HG03378 (cell line): ENCODE measurements around the gene KIAA1328.

Source experiments
- ATAC-seq: cut with Tn5 transposase; IDR thresholded peaks from one replicate; pipeline ENCODE4 v1.9.1; 2021; ENCODE audit warnings: mild to moderate bottlenecking, moderate library complexity; ENCODE audit not compliant: unreplicated experiment

The KIAA1328 gene

DNA sequence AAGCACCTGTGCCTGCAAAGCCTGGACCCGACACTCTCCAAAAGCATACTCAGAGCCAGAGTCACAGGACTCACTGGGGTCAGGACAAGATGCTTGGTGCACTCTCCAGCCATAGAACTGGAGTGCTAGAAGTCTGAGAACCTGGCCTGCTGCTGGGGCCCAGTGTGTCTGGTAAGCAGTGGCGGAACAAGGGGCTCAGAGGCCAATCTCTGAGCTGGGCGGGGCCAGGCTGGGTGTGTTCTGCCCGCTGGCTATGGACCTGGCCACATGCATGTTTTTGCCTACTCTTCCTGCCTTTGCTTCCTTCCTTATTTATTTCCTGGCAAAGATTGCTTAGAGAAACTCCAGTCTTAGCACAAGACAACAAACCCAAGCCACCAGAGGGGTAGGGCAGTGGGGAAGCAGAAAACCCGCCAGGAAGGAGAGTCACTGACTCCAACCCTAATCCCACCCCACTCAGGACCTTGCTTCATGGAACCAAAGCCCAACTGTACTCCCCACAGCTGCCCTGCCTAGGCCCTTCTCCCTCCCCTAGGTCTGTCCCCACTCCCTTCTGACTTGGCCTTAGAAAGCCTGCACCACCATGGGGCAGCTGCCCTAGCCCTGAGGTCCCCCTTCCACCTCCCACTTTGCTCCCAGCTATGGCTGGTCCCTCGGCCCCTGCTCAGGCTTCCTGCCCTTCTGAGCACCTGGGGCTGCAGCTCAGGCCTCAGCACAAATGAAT is 421.1 kb downstream of the KIAA1328 start:
- ATAC-seq: no peak

DNA sequence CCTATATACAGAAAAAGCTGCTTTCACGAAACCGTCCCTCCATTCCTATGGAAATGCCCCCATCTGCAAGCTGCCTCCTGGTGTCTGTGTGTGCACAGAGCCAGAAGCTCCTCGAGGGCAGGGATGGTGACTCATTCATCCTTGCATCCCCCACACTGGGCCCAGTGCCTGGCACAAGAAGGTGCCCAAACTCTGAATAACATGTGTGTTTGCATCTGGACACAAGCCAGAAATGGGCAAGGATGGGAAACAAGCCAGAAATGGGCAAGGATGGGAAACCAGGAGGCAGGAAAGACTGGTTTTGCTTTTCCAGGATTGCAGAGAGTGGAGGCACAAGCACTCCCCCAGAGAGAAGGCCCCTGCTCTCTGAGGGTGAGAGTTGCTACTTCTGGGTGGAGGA is 422.8 kb downstream of the KIAA1328 start:
- ATAC-seq: no peak

DNA sequence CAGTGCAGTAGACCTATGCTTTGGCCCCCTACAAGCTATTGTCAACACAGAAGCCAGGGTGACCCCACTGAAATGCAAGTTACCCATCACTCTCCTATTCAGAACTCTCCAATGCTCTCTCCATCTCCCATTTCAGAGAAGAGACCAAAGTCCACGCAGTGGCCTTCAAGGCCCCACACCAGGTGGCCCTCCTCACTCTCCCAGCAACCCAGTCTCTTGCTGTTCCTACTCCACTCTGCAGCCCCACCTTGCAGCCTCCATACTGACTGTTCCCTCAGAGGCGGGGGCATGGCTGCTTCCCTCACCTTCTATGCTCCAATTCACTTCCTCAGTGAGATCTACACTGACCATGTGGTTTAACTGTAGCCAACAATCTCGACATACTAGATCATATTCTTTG is 423.4 kb downstream of the KIAA1328 start:
- no peak for ATAC-seq

DNA sequence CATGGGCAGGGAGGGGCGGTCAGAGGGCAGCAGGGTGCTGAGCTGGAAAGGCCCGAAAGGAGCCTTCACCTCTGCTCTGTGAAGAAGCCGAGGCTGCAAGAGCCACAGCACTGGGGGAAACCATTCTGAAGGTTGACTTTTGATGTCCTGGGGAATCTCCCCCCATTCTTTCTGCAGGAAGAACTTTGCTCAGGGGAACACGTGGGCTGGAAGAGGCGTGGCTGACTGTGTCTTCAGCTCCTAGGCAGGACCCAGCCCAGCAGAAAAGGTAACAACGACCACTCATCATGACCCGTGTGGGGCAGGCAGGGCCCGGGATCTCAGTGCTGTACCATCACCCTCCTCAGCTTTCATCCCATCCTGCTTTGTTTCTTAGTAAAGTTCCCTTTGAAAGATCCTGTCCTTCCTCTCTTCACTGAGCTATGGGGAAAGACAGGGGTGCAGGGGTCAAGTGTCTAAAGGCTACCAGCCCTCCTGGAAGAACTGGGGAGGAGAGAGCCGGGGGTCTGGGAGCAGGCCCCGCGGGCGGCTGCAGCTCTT is 424.0 kb downstream of the KIAA1328 start:
- no peak for ATAC-seq

DNA sequence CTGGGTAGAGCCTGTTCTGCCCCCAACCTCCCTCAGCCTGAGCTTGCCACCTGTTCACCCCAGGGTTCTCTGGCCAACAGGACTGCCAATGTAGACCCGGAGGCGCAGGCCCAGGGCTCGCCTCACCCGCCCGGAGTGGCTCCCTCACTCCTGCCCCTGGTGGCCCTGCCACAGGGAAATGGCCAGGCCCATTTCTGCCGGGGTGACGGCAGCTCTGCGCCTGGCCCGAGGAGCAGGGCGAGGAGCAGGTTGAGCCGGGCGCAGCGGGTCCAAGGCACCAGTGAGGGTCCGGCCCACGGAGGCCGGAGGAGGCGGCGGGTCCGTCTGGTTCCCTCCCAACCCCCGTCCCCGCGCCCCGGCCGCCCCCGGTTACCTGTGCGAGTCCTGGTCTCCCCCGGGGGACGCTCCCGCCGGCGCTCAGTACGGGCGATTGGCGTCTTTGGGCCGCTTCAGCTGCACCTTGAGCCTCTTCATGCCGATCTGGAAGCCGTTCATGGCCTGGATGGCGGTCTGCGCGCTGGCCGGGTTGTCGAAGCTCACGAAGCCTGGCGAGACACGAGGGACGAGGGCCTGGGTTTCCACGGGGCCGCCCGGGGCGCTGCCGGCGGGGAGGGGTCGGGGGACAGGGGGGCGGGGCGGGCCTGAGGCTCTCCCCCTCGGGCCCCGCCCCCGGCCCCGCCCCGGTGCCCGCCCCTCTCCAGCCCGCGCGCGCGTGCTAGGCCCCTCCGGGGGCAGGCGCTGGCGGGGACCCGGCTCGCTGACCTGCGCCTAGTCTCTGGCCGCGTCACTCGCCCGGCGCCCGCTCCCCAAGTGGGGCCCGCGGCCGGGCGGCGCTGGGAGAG is 424.7 kb downstream of the KIAA1328 start:
- no peak for ATAC-seq

DNA sequence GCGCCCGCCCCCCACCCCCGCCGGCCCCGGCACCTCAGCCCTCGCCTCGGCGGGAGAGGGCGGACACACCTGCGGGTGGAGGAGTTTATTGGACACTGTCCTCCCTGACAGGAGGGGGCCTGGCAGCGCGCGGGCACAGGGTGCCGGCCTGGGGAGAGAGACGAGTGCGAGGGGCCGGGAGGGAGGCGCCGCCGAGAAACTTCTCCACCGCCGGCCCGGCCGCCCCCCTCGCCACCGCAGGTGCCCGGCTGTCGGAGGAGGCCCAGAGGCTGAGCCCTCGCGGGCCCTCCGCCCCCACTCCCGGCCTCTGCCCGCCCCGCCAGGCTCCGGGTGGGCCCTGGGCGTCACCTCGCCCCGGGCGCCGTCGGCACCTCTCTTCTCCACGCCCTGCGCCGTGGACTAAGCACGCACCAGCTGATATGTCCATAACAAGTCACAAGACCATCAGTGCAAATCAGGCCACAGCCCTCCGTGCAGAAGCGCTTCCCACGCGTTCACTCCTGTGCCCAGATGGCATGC is 425.4 kb downstream of the KIAA1328 start:
- no peak for ATAC-seq

DNA sequence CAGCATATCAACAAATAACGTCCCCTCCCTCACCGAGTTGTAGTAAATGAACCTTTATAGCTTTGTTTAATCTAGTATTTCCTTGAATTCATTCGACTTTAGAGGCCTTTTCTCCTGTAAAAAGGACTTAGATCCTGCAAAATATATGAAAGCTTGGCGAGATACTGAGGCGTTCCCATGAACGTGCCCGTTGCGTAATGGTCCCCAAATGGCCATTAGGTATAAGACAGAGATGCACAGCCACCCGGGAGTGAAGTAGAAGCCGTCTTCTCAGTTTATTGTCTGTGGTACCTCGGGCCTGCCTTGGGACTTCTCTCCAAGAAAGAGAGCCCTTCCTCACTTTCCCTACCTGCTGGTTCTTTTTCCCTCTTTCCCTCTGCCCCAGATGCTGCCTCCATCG is 426.0 kb downstream of the KIAA1328 start:
- no peak for ATAC-seq

DNA sequence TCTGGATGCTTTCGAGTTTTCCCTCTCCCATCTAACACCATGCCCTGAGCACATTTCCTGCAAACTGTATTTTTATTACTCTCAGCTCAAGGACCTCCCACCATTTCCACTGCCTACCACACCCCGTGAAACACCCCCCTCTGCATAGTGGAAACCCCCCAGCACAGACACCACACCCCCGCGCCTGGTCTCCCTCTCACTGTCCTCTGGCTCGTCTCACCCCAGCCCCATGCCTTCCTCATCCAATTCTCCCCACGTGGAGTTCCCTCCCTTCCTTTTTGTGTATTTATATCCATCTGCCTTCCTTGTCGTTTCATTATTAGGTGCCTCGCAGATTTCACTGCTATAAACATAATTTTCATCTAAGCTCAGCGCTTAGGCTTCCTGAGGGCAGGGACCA is 429.2 kb downstream of the KIAA1328 start:
- no peak for ATAC-seq

DNA sequence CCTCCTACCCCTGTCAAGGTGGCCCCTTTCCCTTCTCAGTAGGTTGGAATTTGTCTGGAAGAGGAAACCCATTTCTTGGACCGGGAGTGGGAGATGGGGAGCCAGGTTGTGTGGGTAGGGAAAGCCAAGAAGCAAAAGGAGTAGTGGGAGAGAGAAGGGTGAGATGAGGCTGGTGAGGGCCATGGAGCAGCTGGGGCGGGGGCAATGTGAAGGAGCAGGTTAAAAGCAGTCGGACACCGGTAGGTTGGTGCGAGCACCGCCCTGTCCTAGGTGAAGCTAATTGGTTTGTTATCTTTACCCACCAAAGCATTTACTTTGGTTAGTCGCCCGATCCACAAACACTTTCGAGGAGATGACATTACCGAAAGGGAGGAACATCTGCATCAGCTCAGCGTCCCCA is 429.9 kb downstream of the KIAA1328 start:
- ATAC-seq: no peak

DNA sequence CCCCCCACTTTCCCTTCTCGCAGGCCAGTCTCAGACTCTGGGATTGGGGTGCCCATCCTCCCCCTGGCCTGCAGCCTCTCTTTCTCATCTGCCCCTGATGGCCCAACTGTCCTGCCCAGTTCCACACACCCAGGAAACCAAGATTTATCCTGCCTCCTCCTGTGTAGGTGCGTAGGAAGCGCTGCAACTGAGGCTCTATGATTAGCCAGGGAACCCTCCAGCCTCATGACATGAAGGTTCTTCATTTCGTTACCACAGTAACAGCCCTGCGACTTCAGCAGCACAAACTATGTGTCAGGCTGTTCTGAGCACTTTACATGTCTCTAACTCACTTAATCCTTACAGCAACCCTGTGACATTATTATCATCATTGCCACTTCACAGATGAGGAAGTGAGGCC is 430.8 kb downstream of the KIAA1328 start:
- no peak for ATAC-seq

DNA sequence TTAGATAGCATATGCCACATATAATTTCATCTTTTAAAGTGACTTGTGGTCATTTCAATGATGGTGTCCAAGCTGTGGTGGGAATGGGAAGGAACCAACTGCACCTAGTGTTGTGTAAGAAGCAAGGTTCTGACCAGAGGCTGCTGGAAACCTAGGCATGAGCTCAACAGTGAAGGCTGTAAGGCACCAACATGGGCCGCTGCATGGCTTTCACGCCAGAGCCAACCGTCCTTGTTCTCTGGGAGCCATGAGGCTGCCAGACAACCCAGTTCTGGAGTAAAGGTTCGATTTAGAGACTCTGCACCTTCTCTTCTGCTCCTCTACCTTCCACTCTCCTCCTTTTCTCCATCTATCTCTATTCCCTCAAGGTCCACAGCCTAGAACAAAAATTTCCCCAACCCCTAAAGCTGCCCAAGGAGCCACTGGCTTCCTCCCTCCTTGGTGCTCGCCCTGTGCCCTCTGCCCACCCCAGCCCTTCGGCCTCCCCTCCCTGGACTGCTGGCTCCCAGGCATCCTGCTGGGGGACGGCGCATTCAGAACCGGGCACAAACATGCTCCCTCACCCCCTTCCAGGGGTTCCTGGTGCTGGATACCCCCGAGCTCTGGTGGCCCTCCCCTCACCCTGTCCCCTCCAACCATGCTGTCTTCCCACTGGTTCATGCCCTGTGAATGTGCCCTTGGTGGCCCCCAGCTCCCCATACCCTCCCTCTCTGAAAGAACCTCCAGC is 431.6 kb downstream of the KIAA1328 start:
- ATAC-seq: no peak

DNA sequence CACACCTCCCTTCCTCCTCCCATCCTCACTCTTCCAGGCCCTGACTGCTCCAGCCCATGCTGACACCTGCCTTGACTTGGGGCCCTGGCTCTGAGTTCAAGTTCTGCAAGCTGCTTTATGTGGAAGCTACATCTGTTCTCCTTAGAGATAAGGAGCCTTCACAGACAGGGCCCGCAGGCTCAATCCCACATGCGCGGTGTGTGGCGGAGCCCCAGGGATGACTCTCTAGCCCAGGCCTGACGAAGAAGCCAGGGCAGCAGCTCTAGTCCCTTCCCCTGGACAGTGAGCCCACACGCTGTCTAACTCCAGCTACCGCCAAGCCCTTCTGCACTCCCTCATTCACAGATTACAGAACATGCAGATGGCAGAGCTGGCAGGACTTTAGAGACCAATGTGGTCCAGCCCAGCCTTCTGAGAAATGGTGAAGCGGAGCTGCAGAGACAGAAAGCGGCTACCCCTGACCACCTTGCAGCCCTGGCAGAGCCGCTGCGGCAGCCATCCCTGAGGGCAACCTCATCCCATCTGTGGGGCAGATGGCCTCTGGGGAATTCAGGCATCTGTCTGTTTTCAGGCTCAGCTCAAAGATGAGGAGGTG is 432.4 kb downstream of the KIAA1328 start:
- no peak for ATAC-seq

DNA sequence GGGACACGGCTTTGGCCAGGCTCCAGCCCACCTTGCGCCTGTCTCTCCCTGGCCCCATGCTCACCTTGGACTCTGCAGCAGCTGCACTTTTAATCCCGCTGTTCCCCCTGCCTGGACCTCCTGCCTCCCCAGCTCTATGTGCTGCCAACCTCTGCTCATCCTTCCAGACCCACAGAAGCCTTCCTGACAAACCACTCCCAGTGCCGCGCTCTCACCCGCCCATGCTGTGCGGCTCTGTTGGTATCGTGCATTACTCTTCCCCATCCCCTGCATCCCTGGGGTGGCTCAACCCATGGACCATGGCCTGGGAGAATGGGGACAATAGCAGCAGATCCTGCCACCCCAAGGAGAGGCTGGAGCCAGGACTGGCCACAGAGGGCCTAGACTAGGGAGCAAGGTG is 433.1 kb downstream of the KIAA1328 start:
- no peak for ATAC-seq

DNA sequence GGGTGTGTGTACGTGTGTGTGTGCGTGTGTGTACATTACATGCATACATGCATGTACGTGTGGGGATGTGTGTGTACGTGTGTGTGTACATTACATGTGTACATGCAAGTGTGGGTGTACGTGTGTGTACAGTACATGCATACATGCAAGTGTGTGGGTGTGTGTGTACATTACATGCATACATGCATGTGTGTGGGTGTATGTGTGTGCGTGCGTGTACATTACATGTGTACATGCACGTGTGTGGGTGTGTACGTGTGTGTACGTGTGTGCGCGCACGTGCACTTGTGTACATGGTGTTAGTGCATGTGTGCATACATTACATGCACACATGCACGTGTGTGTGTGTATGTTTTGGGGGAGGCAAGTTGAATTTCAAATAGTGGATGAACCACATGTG is 436.0 kb downstream of the KIAA1328 start:
- no peak for ATAC-seq

DNA sequence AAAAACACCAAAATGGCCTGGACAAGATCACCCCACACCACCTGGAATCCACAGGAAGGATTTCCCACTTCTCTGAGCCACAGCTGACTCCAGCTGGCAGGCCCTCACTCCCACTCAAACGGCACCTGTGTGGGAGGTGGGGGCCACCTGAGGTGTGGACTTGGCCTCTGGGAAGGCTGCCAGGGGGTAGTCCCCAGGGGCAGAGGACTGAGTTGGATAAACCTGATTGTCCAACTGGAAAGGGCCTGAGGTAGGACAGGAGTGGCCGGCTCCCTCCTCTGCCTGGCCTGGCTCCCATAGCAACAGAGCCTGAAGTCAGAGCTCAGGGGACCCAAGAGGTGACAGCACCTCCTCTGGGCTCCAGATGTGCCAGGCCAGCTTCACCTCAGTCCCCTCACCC is 436.5 kb downstream of the KIAA1328 start:
- no peak for ATAC-seq

DNA sequence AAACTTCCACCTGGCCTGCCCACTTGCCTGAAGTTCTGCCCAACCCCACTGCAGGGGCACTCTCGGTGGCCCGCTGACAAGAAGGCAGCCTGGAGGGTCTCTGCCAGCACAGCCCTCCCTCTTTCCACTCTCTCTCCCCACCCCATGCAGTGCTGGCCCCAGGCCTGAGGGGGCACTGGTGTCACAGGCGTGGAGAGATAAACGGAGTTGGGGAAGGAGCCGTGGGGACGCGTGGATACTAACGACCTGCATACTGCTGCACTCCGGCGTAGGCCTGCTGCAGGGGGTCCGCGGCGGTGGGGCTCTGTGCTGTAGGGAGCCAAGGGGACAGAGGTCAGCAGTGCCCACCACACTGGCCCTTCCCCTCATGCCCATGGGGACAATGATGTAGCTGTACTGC is 437.4 kb downstream of the KIAA1328 start:
- ATAC-seq: no peak

DNA sequence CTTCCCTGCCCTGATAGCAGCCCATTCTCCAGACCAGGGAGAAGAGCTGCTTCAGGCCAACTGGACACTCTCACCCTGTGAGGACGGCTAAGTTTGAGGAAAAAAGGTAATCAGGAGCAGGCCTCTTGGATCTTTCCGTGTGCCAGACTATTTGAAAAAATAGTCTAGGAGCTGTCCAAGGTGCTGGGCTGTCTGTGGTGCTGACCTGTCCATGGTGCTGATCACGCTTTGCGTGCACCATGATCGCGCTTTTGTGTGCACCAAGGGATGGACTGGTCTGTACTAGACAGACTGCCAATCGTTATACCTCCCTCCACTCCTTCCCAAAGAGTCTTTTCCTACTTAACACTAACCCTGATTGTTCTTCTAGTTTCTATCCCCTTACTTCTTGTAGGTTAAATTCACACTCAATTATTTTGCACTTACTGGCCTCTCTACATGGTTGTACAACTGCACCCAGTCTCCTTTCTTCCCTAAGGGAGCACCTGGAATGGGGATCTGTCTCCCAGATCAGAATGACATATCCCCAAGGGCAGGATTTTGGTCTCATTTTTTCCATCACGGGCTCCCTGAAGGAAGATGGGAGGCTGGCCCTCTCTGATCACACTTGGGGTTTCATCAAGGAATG is 441.2 kb downstream of the KIAA1328 start:
- ATAC-seq: no peak

DNA sequence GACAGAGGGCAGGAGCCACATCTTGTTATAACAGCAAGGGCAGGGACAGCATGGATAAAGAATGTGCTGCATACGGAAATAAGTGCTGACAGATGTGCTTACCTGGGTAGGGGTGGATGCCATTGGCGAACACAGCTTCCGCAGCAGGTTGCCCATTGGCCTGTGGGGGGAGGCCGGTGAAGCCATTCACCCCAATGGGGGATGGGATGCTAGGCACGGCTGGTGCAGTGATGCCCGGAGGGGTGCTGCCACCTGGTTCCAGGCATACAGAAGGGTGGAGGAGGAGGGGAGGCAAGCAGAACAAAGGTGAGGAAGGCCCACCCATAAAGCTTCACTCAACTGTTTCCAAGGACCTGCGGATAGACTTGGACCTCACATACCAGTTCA is 441.7 kb downstream of the KIAA1328 start:
- no peak for ATAC-seq

DNA sequence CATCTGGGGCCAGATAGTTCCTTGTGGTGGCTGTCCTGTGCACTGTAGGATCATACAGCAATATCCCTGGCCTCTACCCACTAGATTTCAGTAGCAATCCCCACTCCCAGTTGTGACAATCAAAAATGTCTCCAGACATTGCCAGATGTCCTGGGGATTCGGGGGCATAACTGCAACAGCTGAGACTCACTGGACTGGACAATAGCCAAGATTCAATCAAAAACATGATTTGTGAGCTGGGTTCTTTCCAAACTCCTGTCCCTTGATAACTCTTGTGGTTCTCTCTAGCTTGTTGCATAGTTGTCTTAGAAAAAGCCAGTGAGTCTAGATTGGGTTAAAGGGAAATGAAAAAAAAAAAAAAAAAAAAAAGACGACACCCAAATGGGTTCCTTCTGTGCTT is 443.3 kb downstream of the KIAA1328 start:
- no peak for ATAC-seq

DNA sequence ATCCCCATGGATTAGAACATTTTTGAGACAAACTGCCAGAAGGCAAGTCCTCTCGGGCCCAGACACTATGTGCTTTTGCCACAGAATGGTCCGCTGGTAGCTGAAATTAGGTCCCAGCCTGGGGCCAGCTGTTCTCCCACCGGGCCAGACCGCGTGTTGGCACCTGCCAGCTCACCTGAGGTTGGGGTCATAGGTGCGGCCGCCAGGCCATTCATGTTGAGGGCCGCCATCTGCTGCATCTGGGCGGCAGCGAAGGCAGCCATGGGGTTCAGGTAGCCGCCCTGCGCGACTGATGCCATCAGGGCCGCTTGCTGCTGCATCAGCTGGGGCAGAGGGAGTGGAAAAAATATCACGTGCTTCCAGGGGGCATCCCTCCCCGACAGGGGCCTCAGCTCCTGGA is 443.9 kb downstream of the KIAA1328 start:
- ATAC-seq: no peak
